H9 (cell line): ENCODE measurements around the gene TMOD1. TPM values are rescaled to one million over a fixed set of nuclear protein-coding genes. Genes with fewer than 3 reads are reported as not detected.

Experiments used
- DNase-seq: peaks from one replicate; pipeline ENCODE4 v3.0.0-alpha.2; 2017
- H2AFZ ChIP-seq: one replicate; pipeline ENCODE4 v1.6.1; 2013; ENCODE audit warnings: mild to moderate bottlenecking, low read length, control low read depth, moderate library complexity
- H2AK5ac ChIP-seq: 2 replicates; pipeline ENCODE4 v1.6.1; 2013; ENCODE audit warnings: low read length, control low read depth, mixed read lengths; ENCODE audit not compliant: insufficient read length
- H2BK120ac ChIP-seq: one replicate; pipeline ENCODE4 v1.6.1; 2013; ENCODE audit warnings: low read depth, mild to moderate bottlenecking, low read length, control low read depth, inconsistent platforms; ENCODE audit not compliant: poor library complexity, severe bottlenecking
- H2BK12ac ChIP-seq: 2 replicates; pipeline ENCODE4 v1.6.1; 2013; ENCODE audit warnings: low read length, control low read depth, mixed read lengths, low read depth; ENCODE audit not compliant: insufficient read length
- H2BK15ac ChIP-seq: 2 replicates; pipeline ENCODE4 v1.6.1; 2013; ENCODE audit warnings: low read depth, low read length, control low read depth
- H2BK20ac ChIP-seq: one replicate; pipeline ENCODE4 v1.6.1; 2013; ENCODE audit warnings: low read depth, mild to moderate bottlenecking, low read length, control low read depth, inconsistent platforms; ENCODE audit not compliant: poor library complexity, severe bottlenecking
- H2BK5ac ChIP-seq: 2 replicates; pipeline ENCODE4 v1.6.1; 2013; ENCODE audit warnings: low read length, control low read depth, mixed read lengths; ENCODE audit not compliant: insufficient read length
- H3K14ac ChIP-seq: 2 replicates; pipeline ENCODE4 v1.6.1; 2013; ENCODE audit warnings: low read length, control low read depth; ENCODE audit not compliant: insufficient read depth
- H3K18ac ChIP-seq: 2 replicates; pipeline ENCODE4 v1.6.1; 2013; ENCODE audit warnings: low read depth, mild to moderate bottlenecking, mixed read lengths, low read length, control low read depth; ENCODE audit not compliant: insufficient read length
- H3K23ac ChIP-seq: 2 replicates; pipeline ENCODE4 v1.6.1; 2013; ENCODE audit warnings: low read length, control low read depth, mixed read lengths, low read depth; ENCODE audit not compliant: insufficient read length
- H3K23me2 ChIP-seq: 2 replicates; pipeline ENCODE4 v1.6.1; 2013; ENCODE audit warnings: low read depth, mild to moderate bottlenecking, mixed read lengths, low read length, control low read depth; ENCODE audit not compliant: insufficient read length, poor library complexity, severe bottlenecking
- H3K27ac ChIP-seq: 2 replicates; pipeline ENCODE4 v1.5.1; 2013; ENCODE audit warnings: low read length, control low read depth, mixed read lengths, low read depth; ENCODE audit not compliant: insufficient read length
- H3K27me3 ChIP-seq: 2 replicates; pipeline ENCODE4 v1.6.1; 2013; ENCODE audit warnings: low read length, control low read depth, inconsistent platforms; ENCODE audit not compliant: insufficient read depth
- H3K4ac ChIP-seq: 2 replicates; pipeline ENCODE4 v1.6.1; 2013; ENCODE audit warnings: low read depth, mild to moderate bottlenecking, control low read depth, inconsistent platforms, low read length, moderate library complexity
- H3K4me1 ChIP-seq: 2 replicates; pipeline ENCODE4 v1.6.1; 2013; ENCODE audit warnings: low read length, control low read depth, inconsistent platforms; ENCODE audit not compliant: insufficient read depth
- H3K4me2 ChIP-seq: 2 replicates; pipeline ENCODE4 v1.6.1; 2013; ENCODE audit warnings: low read length, control low read depth, mixed read lengths; ENCODE audit not compliant: insufficient read length, insufficient read depth
- H3K56ac ChIP-seq: 2 replicates; pipeline ENCODE4 v1.6.1; 2013; ENCODE audit warnings: low read depth, mild to moderate bottlenecking, mixed read lengths, low read length, control low read depth; ENCODE audit not compliant: insufficient read length
- H3K79me1 ChIP-seq: 2 replicates; pipeline ENCODE4 v1.6.1; 2013; ENCODE audit warnings: low read depth, mild to moderate bottlenecking, moderate library complexity, low read length, control low read depth, inconsistent platforms; ENCODE audit not compliant: insufficient read depth, poor library complexity, severe bottlenecking
- H3K79me2 ChIP-seq: 2 replicates; pipeline ENCODE4 v1.6.1; 2013; ENCODE audit warnings: low read length, control low read depth, inconsistent platforms; ENCODE audit not compliant: insufficient read depth
- H3K9ac ChIP-seq: 2 replicates; pipeline ENCODE4 v1.6.1; 2013; ENCODE audit warnings: low read length, control low read depth, mixed read lengths; ENCODE audit not compliant: insufficient read length; ENCODE audit errors: extremely low read depth
- H3K9me3 ChIP-seq: one replicate; pipeline ENCODE4 v1.6.1; 2013; ENCODE audit warnings: low read depth, low read length, inconsistent platforms; ENCODE audit not compliant: control insufficient read depth
- H3T11ph ChIP-seq: one replicate; pipeline ENCODE4 v1.6.1; 2013; ENCODE audit warnings: mild to moderate bottlenecking, low read length, control low read depth, inconsistent platforms
- H4K20me1 ChIP-seq: one replicate; pipeline ENCODE4 v1.6.1; 2013; ENCODE audit not compliant: control insufficient read depth, insufficient read length, insufficient read depth
- H4K5ac ChIP-seq: 2 replicates; pipeline ENCODE4 v1.6.1; 2013; ENCODE audit warnings: low read depth, mild to moderate bottlenecking, mixed read lengths, low read length, control low read depth; ENCODE audit not compliant: insufficient read length
- H4K8ac ChIP-seq: replicated peaks from 2 replicates; pipeline ENCODE4 v1.6.1; 2013; ENCODE audit warnings: low read length, control low read depth, mixed read lengths, low read depth; ENCODE audit not compliant: insufficient read length
- H4K91ac ChIP-seq: 2 replicates; pipeline ENCODE4 v1.6.1; 2013; ENCODE audit warnings: low read depth, mild to moderate bottlenecking, moderate library complexity, mixed read lengths, low read length, control low read depth; ENCODE audit not compliant: insufficient read length
- H3K27ac Mint-ChIP-seq, 3 experiments: 2 replicates in 2 of 3; 3 replicates in 1 of 3; pipeline ENCODE4 v1.8.0; 2020 to 2021; ENCODE audit warnings: mixed read lengths in 3 of 3, mild to moderate bottlenecking in 1 of 3, moderate library complexity in 1 of 3
- H3K27me3 Mint-ChIP-seq: 2 replicates; pipeline ENCODE4 v1.8.0; 2021; ENCODE audit warnings: low read depth, mild to moderate bottlenecking, moderate library complexity, mixed read lengths
- H3K36me3 Mint-ChIP-seq, 3 experiments: 2 replicates in 2 of 3; 3 replicates in 1 of 3; pipeline ENCODE4 v1.8.0; 2020 to 2021; ENCODE audit warnings: low read depth in 3 of 3, mixed read lengths in 3 of 3; ENCODE audit not compliant: insufficient read depth in 1 of 3
- H3K4me1 Mint-ChIP-seq, 2 experiments: 2 replicates each; pipeline ENCODE4 v1.8.0; 2020; ENCODE audit warnings: mixed read lengths in 2 of 2
- H3K4me3 Mint-ChIP-seq, 2 experiments: 2 replicates in 1 of 2; 3 replicates in 1 of 2; pipeline ENCODE4 v1.8.0; 2020 to 2021; ENCODE audit warnings: mild to moderate bottlenecking in 2 of 2, mixed read lengths in 2 of 2, moderate library complexity in 1 of 2
- H3K9me3 Mint-ChIP-seq, 2 experiments: 2 replicates in 1 of 2; 3 replicates in 1 of 2; pipeline ENCODE4 v1.8.0; 2020; ENCODE audit warnings: mild to moderate bottlenecking in 2 of 2, mixed read lengths in 2 of 2, moderate library complexity in 1 of 2
- CTCF ChIP-seq: fragments of 200-600 bp; sonication (generic); conservative IDR thresholded peaks from 3 replicates; pipeline ENCODE4 v1.8.0; 2021; ENCODE audit warnings: antibody characterized with exemption, mild to moderate bottlenecking
- WGBS: extraction: QIAGEN DNeasy Blood & Tissue Kit; methylation state at CpG from one replicate; pipeline ENCODE4 v1.1.7; 2013; ENCODE audit warnings: missing lambda C conversion rate, low lambda C conversion rate, mixed read lengths; ENCODE audit not compliant: insufficient read length; ENCODE audit errors: extremely low coverage; 5-methylcytosine and 5-hydroxymethylcytosine counted together
- total RNA-seq: library from RNA; stranded (reverse); gene quantifications from 2 replicates; pipeline ENCODE4 v1.2.1, GENCODE V29; 2021

The TMOD1 gene
- total RNA-seq, 1 experiment from 2014 or later: 0.98 TPM

- Mint-ChIP-seq H3K9me3 (no peaks in the 10 kb centered on the region; a peak in 1 of 5 replicates), H3K4me3 (no peak overlapping the region), H3K36me3 (no peaks in the 10 kb centered on the region; a peak in 1 of 7 replicates), H3K4me1 (peaks cover 7 to 11% of the 10 kb centered on the region in 2 experiments), H3K27me3 (no peaks in the 10 kb centered on the region; the same call in 1 of the 2 replicates), H3K27ac (no peak overlapping the region)
- Histone ChIP-seq H3K79me2 (no peaks in the 10 kb centered on the region), H3K14ac (no peak overlapping the region), H3K56ac (no peak overlapping the region), H2AFZ (no peak overlapping the region), H3K4me1 (no peaks in the 10 kb centered on the region; the same call in 1 of the 2 replicates), H3K79me1 (no peaks in the 10 kb centered on the region), H2BK12ac (no peak overlapping the region), H3K4me2 (no peak overlapping the region), H4K20me1 (no peaks in the 10 kb centered on the region), H2BK5ac (no peak overlapping the region), H3K27me3 (peaks cover 24% of the 10 kb centered on the region; the same call in 1 of the 2 replicates), H3K18ac (no peak overlapping the region), H2AK5ac (no peak overlapping the region), H3K27ac (no peak overlapping the region), H3K23me2 (peaks cover 7% of the 10 kb centered on the region), H3K9me3 (no peaks in the 10 kb centered on the region), H4K8ac (no peak overlapping the region), H3K9ac (no peak overlapping the region), H2BK15ac (no peak overlapping the region), H4K91ac (no peak overlapping the region), H3T11ph (no peak overlapping the region), H2BK20ac (no peak overlapping the region), H2BK120ac (no peak overlapping the region), H4K5ac (no peak overlapping the region), H3K4ac (no peak overlapping the region), H3K23ac (no peak overlapping the region)
- no peak for DNase-seq
- no peak for TF ChIP-seq CTCF
- no CpG with 5 or more reads among the region's 5 CpGs for WGBS
Observed at GRCh38 chr9:97507428-97507984, 6.0 kb downstream of the TMOD1 start.
